GM18526 (cell line): ENCODE data around the gene CCDC33.

Source experiments
- POLR2A ChIP-seq: IDR thresholded peaks from 3 replicates; pipeline ENCODE4 v1.6.1; 2011; ENCODE audit not compliant: insufficient read length; ENCODE audit errors: extremely low read depth

The CCDC33 gene

GRCh38 chr15:74234598-74234875, 1.6 kb upstream of the CCDC33 start:
- TF ChIP-seq POLR2A: no peak

DNA sequence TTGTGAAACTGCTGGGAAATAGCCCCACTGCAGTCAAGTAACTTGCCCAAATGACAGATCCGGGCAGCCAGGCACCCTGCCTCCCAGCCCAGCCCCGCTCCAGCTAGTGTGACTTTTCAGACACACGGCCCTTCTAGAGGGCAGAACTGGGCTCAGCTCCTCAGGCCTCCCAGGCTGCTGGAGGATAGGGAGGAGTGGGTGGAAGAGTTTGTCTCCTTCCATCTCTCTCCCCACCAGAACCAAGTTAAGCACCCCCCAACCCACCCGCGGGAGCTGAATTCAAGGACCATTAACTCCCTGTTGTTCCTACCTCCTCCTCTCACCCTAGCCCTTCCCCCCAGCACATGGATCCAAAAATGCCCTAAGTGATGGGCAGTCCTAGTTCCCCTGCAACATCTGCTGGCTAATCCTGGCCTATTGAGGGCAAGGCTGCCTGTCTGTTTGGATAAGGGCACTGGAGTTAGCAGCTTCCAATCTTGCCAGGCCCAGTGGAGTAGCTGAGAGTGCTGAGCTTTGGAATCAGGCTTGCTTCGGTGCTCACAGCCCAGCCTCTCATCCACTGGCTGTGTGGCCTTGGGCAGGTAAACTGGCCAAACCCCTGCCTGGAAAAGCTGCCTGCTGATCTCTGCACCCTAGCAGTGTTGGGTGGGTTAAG, 3.1 kb downstream of the CCDC33 start:
- no peak for TF ChIP-seq POLR2A

GRCh38 chr15:74240002-74240568, 4.0 kb downstream of the CCDC33 start:
- TF ChIP-seq POLR2A: no peak

DNA sequence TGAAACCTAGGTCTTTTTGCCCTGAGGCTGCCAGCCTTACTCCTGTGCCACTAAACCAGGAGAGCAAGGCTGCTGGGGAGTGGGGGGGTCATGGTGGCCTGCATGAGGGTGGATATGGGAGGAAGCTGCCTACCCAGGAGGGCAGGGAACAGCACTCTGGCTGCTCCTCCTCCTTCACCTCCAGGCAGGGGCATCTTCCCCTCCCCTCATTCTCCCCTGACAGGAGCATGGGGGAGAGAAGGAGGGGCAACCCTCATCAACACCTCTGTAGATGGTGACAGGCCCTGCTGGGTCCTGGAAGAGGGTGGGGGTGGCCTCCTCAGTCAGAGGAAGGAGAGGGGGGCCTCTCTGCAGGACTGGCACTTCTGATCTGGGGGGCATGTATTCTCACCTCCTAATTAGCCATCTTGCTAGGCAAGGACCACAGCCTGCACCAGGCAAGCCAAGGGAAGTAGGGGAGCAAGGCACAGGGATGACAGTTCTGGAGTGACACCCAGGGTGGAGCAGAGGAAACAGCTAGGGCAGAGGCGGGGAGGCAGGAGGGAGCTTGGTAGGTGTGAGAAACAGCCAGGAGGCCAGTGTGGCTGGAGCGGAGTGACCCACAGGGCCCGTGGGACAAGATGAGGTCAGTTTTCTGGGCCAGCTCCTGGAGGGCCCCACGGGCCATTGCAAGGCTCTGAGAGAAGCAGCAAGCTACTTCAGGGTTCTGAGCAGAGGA, 4.9 kb downstream of the CCDC33 start:
- TF ChIP-seq POLR2A: no peak

- no peak for TF ChIP-seq POLR2A
Observed at GRCh38 chr15:74242441-74243185, 6.5 kb downstream of the CCDC33 start.

GRCh38 chr15:74243431-74243830, 7.3 kb downstream of the CCDC33 start:
- no peak for TF ChIP-seq POLR2A

DNA sequence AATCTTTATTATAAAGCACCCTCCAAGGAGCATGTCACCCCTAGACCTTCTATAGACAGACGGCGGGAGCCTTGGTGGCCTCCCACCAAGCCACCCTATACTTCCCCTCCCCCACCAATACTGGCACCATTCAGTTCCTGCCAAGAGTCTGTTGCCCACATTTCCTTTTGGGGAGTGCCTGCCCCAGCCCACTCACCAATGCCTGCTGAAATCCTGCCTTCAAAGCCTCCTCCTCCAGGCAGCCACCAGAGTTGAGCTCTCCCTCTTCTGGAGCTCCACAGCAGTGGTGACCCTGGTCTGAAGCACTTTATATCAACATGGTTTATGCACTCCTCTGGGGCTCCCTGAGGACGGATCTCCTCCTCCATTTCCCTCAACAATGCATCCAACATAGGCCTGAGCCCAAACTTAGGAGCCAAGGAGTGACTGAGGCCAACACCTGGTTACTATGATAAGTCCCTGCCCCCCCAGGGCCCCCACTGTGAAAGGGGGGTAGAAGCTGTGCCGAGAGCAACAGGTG, 8.8 kb downstream of the CCDC33 start:
- TF ChIP-seq POLR2A: no peak

DNA sequence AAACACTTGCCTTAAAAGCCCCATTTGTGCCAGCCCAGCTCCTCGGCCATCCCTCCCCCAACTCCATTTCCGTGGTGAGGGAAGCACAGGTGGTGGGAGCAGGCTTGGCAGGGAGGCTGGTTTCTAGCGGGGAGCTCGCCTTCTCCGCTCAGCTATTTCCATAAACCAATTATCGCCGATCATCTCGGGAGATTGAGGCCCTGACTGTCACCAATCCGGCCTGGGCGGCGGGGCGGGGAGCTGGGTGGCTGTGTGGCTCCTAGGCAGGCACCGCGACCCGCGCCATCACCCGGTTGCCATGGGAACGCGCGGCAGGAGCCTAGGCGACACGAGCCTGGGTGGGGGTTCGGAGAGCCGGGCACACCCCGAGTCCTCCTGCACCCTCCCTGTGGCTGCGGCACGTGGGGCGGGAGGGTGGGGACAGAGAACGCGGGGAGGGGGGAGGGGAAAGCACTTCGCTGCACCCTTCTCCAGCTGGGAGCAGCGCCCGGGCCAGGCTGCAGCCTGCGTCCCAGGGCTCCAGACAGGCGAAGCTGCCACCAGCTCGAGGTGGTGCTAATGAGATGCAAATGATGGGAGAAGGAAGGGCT, 9.3 kb downstream of the CCDC33 start:
- TF ChIP-seq POLR2A: no peak

DNA sequence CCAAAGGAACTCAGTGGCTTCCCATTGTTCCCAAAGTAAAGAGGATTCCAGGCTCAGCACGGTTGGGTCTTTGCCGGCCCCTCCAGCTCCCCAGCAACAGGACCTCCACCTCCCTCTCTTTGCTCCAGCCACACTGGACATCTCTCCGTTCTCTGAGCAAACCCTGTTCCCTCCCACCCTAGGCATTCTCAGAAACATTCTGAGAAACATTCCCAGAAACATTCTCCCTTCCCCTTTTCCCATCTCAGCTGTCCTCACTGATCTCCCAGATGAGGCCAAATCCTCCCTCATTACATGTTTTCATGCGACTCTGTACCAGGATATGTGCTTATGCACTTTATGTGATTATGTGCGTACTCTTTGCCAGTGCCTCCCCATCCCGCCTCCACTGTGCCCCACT, 14.1 kb downstream of the CCDC33 start:
- TF ChIP-seq POLR2A: no peak

DNA sequence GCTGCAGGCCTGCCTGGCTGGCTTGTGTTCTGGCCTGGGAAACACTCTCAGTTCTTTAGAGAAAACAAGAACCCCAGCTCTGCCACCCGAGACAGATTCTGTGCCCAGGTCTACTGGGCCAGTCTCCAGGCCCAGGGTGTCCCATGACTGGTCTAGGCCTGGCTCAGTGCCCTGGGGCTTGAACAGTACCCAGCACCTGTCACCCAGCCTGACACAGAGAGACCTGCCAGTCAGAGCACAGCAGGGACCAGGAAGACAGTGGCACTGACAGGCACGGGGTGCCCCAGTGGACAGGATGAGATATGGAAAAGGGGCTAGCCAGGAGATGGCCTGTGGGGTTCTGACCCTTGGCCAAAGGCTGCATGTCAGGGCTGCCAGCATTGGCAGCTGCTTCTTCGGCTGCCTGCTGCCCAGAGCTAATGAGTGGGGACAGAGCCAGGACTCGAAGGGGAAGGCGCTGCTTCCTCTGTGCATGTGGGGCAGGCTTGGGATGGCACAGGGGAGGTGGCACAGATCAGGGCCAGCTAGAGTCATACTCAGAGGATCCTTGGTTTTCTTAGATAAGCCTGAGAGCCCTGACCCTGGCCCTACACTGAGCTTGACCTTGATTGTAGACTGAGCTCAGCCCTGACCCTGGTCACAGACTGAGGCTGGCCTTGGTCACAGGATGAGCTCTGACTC, 15.1 kb downstream of the CCDC33 start:
- TF ChIP-seq POLR2A: no peak

DNA sequence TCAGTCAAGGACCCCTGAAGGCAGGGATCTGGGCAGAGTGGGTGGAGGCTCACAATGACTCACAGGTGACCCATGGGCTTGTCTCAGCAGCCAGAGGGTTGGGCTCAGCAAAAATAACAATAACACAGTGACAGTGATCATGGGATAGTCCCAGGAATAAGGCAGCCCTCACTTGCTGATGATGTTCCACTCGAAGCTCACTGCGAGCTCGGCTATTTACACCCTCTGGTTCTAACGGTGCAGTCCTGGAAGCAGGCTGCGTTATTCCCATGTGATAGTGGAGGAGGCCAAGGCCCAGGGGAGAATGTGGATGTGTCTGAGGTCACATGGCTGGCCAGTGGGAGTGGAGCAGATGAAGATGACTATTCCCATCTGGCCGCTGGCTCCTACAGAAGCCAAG, 16.2 kb downstream of the CCDC33 start:
- no peak for TF ChIP-seq POLR2A

DNA sequence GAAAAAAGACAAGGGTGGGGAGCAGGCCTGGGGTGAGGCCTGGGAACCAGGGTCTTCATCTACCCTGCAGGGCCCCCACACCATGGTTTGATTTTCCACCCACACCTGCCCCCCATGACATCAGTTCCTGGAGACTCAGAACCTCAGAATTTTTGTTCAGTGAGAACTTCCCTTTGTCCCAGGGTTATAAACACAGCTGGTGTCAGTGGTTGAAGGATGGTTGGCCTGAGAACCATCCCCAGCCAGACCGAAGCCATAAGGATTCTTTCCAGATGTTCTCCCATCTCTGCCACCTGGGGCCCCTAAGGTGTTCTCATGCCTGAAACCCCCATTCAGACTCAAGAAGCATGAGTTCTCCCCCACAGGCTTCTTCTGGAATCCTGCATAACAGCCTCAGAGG, 16.6 kb downstream of the CCDC33 start:
- no peak for TF ChIP-seq POLR2A

GRCh38 chr15:74253211-74253921, 17.2 kb downstream of the CCDC33 start:
- no peak for TF ChIP-seq POLR2A

DNA sequence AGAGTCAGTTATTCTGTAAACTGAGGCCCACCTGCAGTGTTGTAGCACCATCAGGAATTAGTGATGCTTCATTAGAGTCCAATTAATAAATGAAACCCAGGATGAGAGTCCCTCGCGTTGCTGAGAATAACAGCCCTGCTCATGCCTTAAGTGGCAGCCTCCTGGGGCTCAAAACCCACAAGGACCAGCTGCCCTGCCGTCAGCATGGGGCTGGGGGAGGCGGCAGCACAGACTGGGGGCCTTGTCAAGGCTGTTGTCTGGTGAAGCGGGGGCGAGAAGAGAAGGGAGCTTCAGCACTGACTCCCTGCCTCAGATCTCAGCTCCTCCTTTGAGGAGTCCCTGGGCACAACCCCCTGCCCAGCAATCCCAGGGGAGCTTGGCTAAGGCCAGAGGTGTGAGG, 21.0 kb downstream of the CCDC33 start:
- TF ChIP-seq POLR2A: no peak
